Stimulated activated CD4-positive, alpha-beta T cell treated with anti-CD3 and anti-CD28 coated beads, Interleukin-2, amount 100 ng/mL, for 48 hours (primary cell): ENCODE measurements around the gene MCU.
"Not testable (repeated sequence)": the region's sequence is repeated elsewhere in the genome, so short reads cannot be mapped to it uniquely, and the experiment has no call there.

Experiments used
- DNase-seq, 2 donors: peaks; one replicate each; pipeline ENCODE4 v3.0.0-alpha.2; 2020

Gene MCU

DNA sequence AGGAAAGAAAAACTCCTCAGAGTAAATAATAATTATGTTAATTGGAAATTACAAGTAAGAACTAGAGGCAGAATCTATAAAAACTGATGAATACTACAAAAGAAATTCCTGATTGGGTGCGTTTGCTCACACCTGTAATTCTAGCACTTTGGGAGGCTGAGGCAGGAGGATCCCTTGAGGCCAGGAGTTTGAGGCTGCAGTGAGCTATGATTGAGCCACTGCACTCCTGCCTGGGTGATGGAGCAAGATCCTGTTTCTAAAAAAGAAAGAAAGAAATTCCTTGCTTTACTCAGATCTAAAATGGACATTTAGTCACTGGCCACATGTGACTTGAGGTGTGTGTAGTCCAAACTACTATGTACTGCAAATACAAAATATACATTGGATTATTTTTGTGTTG, 42.0 kb downstream of the MCU start:
- no peak for DNase-seq

DNA sequence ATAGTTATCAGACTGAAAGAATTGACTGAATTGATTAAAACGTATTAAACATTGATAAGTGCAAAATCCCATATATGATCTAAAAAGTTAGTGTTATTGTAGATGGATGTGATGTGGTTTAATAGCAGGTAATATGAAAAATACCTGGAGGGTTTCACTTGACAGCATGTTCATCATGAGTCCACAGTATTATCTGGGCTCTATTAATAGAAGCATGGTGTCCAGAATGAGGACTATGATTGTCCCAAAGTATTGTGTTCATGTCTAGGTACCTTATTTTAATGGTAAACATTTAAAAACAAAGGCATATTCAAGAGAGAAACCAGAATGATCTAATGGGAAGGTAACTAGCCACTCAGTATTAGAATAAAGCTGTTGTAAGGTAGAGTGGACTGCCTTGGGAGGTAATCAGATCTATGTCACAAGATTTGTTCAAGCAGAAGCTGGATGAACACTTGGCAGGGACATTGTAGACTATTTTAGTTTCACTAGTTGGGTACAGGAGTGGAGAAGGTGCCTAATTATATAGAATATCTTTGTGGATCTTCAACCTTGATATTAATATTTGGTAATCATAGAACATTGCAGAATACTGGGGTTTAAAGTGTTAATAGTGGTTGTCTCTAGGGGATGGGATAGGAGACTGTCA, 43.5 kb downstream of the MCU start:
- DNase-seq, result no peak

DNA sequence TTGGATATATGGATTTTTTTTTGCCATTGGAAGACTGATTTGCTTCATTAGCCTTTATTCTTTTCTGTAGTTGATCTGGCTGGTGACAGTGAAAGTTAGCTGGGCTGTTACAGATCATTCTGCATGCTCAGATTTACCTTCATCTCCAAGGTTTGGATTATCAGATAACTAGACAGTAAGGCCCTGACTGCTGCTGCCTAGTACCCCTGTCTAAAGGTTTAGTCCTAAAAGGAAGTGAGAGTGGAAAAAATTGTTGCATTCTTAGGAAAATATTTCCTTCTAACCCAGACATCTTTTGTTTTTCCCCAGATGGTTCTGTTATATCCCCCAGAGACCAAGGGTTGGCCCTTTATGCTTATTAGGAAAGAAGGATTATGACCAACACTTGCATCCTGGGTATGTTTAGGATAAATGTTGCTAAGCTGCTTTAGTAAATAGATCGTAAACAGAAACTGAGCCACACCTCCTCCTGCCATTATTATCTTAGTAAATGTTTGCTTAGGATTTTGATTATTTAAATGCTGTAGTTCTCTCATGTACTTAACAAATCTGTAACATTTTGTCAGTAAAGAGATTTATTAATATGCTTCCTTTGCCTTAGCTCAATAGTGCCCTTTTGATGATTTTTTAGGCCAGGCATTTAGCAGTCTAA, 44.4 kb downstream of the MCU start:
- no peak for DNase-seq

- no peak for DNase-seq
Observed at GRCh38 chr10:72736828-72737220, 44.9 kb downstream of the MCU start.

- not testable (repeated sequence) for DNase-seq
Observed at GRCh38 chr10:72737357-72737756, 45.4 kb downstream of the MCU start.

GRCh38 chr10:72738486-72738885, 46.5 kb downstream of the MCU start:
- no peak for DNase-seq

DNA sequence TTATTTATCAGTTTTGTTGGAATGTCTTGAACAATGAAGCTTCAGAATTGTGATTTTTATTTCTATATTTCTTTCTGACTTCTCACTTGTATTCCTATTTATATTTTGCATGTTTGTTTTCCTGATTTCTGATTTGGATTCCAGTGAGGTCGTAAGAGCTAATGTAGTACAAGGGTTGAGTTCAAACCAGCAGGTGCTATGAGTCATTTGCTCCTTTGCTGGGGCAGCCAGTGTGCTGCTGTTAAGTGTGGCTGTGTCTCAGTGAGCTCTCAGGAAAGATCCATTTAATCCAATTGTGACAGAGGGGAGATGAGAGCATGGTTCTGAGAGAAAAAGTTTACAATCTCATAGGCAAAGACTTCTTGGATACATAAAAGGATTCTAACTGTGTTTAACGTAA, 48.6 kb downstream of the MCU start:
- no peak for DNase-seq

- no peak for DNase-seq
Observed at GRCh38 chr10:72742092-72742491, 50.1 kb downstream of the MCU start.

DNA sequence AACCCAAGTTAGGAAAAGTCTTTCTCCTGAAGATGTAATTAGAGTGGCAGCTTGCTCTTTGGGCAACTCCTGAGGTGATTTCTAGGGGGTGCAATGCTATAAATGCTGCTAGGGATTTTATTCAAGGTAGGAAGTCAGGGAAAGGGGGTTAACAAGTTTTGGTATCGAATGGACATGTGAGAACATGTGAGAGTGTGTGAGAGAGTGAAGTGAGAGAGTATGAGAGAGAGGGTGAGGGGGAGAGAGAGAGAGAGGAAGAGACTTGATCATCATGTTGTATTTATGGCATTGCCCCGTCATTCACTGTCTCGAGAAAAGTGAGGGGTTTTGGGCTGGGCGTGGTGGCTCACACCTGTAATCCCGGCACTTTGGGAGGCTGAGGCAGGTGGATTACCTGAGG, 50.9 kb downstream of the MCU start:
- DNase-seq, result no peak

- no peak for DNase-seq
Observed at GRCh38 chr10:72744566-72744965, 52.6 kb downstream of the MCU start.

DNA sequence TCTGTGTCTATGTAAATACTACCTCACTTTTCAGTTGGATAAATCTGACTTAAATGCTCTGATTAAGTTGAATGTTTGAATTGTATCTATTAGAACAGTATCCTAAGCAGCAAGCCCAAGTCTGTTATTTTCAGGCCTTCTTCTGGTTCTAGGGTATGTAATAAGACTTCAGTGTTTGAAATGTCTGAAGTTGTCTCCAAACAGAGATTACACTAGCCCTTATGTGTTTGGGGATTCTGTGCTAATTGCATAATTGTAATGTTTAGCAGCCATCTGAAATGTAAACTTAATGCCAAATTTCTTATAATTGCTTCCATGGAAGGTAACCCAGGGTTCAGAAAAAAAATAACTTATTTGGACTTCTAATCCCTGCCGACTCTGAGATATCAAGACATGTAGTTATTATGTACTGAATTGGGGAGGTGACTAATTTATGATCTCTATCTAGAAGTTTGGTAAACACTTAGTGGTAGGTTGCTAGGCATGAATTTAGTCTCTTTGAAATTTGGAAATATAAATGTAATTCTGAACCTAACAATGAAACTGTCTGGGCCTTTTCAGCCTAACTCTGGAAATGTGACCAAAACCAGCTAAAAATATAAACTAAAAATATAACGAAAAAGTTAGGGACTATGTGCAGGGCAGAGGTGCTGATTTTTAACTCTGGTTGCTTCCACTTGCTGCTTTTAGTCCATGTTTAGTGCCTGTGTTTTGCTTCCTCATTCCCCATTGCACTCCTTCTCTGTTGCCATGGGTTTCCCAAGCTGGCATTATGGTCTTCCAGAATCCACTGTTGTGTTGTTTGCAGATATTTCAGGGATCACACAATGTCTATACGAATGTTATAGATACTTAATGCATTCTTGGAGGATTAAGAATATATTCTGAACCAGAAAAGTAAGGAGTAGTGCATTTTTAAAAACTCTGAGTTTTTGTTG, 54.8 kb downstream of the MCU start:
- DNase-seq, result no peak

GRCh38 chr10:72747521-72747920, 55.6 kb downstream of the MCU start:
- no peak for DNase-seq

- DNase-seq, result no peak
Observed at GRCh38 chr10:72753760-72754231, 61.9 kb downstream of the MCU start.

DNA sequence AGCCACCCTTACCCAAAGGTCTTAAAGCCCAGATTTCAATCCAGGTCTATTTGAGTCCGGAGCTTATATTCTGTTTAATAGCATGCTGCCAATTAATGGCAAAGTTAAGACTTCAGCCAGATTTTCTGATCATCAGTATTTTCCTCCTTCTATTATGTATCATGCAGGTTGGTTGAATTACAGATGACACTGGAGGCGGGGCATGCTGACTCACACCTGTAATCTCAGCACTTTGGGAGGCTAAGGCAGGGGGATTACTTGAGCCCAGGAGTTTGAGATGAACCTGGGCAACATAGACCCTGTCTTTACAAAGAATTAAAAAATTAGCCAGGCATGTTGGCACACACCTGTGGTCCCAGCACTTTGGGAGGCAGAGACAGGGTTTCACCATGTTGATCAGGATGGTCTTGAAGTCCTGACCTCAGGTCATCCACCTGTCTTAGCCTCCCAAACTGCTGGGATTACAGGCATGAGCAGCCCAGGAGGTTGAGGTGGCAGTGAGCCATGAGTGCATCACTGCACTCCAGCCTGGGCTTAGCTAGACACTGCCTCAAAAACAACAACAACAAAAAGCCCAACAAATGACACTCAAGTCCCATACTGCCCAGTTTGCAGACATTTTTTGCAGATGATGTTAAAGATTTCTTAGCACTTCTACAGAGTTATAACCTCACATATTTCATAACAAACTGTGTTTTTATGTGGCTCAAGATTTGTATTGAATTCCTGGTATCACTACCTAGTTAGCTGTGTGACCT, 62.5 kb downstream of the MCU start:
- DNase-seq, result no peak

DNA sequence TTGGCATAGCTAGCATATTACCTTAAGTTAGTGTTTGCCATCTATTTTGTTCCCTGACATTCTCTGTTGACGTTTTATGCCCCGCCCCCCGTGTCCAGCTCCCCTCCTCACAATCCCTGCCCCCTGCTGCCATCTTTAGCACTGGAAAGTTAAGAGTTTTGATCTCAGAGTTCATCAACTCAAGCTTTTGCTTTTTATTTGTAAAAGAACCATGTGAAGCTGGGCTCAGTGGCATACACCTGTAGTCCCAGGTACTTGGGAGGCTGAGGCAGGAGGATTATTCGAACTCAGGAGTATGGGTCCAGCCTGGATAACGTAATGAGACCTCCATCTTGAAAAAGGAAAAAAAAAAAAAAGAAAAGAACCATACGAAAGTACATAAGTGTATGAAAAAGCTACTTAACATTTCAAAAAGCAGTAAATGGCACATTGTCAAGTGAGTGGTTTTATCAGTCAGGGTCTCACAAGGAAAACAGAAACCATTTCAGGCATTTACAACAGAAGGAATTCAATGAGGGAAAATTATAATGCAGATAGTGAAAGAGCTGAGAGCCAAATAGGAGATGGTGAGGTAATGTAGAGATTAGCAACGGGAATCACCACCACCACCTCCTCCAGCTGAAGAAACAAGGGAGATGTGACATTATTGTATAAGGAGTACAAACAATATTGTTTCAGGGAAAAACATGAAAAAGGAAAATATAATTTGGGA, 64.9 kb downstream of the MCU start:
- no peak for DNase-seq

GRCh38 chr10:72757732-72758131, 65.8 kb downstream of the MCU start:
- DNase-seq, result no peak

- not testable (repeated sequence) for DNase-seq
Observed at GRCh38 chr10:72758930-72759329, 67.0 kb downstream of the MCU start.

DNA sequence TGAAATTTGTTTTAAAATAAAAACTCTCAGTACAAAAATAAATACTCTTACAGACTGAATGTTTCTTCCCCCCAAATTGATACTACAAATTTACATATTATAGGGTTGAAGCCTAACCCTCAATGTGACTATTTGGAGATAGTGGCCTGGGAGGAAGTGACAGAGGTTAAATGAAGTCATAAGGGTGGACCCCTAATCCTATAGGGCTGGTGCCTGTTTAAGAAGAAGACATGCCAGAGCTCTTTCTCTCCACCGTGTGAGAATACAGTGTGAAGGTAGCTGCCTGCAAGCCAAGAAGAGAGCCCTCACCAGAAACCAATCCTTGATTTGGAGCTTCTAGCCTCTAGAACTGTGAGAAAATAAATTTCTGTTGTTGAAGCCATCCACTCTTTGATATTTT, 67.6 kb downstream of the MCU start:
- no peak for DNase-seq

- no peak for DNase-seq
Observed at GRCh38 chr10:72761498-72761897, 69.6 kb downstream of the MCU start.

GRCh38 chr10:72762042-72762441, 70.1 kb downstream of the MCU start:
- DNase-seq, result no peak

DNA sequence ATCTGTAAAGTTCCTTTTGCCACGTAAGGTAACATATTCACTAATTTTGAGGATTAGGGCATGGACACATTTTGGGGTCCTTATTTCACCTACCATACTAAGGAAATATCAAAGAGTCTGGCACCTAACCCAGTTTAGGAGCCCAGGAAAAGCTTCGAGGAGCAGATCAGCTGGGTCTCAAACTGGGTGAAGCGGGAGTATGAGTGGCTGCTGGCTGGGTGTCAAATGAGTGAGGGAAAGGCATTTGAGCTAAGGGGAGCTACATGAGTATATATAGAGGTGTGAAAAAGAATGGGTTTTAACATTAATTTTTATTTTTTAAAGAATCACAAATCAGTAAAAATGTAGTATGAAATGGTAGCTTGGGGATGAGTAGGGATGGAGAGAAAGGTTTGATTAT, 71.3 kb downstream of the MCU start:
- no peak for DNase-seq

DNA sequence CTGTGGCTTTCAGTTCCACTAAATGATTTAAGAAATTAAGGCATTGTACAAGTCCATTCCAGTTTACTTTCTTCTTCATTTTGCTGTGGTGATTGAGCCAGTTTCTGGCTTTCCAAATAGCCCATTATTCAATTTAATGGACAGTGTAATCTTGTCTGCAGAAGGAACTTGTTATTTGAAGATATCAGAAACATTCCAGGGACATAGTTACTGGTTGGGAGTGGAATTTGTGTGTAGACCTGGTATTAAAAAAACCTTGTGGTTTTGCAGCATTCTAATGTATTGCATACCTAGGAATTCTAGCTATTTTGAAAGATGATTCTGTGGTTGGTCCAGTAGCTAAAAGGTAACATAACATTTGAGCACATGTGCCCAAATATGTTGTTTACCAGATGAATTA, 72.2 kb downstream of the MCU start:
- DNase-seq, result no peak
